WTC11 (cell line): ENCODE results near the gene CPSF4. TPM values are rescaled to one million over a fixed set of nuclear protein-coding genes. Genes with fewer than 3 reads are reported as not detected.
A peak's percentile ranks its signal among the peaks of the same experiment; 100 is the strongest.

Source experiments
- ATAC-seq: fragments of 200-7000 bp; cut with Tn5 transposase; 2 replicates; pipeline ENCODE4 v1.10.0; 2021; ENCODE audit warnings: mild to moderate bottlenecking, moderate library complexity
- CTCF ChIA-PET: fragments of 300-600 bp; sonication (Branson Sonifier 250); formaldehyde crosslinking; loops from one replicate; lab custom pipeline; 2021; ENCODE audit warnings: antibody characterized with exemption; lab: Charles Lee
- POLR2A ChIA-PET: fragments of 350-600 bp; sonication (Branson Sonifier 250); formaldehyde crosslinking; loops from one replicate; lab custom pipeline; 2021; ENCODE audit warnings: antibody characterized with exemption; lab: Charles Lee
- DNase-seq: peaks from one replicate; pipeline ENCODE4 v3.0.0; 2021; ENCODE audit warnings: low spot score
- H3K27ac Mint-ChIP-seq: 2 replicates; pipeline ENCODE4 v1.8.0; 2021; ENCODE audit warnings: mixed read lengths
- H3K27me3 Mint-ChIP-seq: 2 replicates; pipeline ENCODE4 v1.8.0; 2021; ENCODE audit warnings: low read depth, mild to moderate bottlenecking, moderate library complexity, mixed read lengths
- H3K36me3 Mint-ChIP-seq: 2 replicates; pipeline ENCODE4 v1.8.0; 2021; ENCODE audit warnings: mixed read lengths
- H3K4me1 Mint-ChIP-seq: 2 replicates; pipeline ENCODE4 v1.8.0; 2022; ENCODE audit warnings: mixed read lengths
- H3K4me3 Mint-ChIP-seq: 2 replicates; pipeline ENCODE4 v1.8.0; 2021; ENCODE audit warnings: mild to moderate bottlenecking, moderate library complexity, mixed read lengths
- H3K9me3 Mint-ChIP-seq: 2 replicates; pipeline ENCODE4 v1.8.0; 2021; ENCODE audit warnings: mixed read lengths
- CBFB ChIP-seq: sonication (generic); formaldehyde crosslinking; IDR thresholded peaks from 2 replicates; pipeline ENCODE4 v1.8.1; 2022; ENCODE audit warnings: mild to moderate bottlenecking, low read depth, missing genetic modification reagents
- EMX1 ChIP-seq: fragments of 250-450 bp; sonication (Bioruptor Pico); IDR thresholded peaks from 2 replicates; pipeline ENCODE4 v1.8.0; 2021; ENCODE audit warnings: mild to moderate bottlenecking
- FOXJ3 ChIP-seq: sonication (generic); formaldehyde crosslinking; IDR thresholded peaks from 2 replicates; pipeline ENCODE4 v1.9.0; 2021; ENCODE audit warnings: missing genetic modification reagents, mild to moderate bottlenecking, borderline replicate concordance
- FOXK1 ChIP-seq: sonication (generic); formaldehyde crosslinking; IDR thresholded peaks from 2 replicates; pipeline ENCODE4 v1.8.0; 2022; ENCODE audit warnings: mild to moderate bottlenecking, moderate library complexity, missing genetic modification reagents
- GRHL2 ChIP-seq: fragments of 250-450 bp; sonication (Bioruptor Pico); IDR thresholded peaks from 2 replicates; pipeline ENCODE4 v1.8.0; 2022; ENCODE audit warnings: mild to moderate bottlenecking, moderate library complexity; ENCODE audit not compliant: insufficient replicate concordance, severe bottlenecking
- HMGA2 ChIP-seq: fragments of 250-450 bp; sonication (Bioruptor Pico); IDR thresholded peaks from 2 replicates; pipeline ENCODE4 v1.4.0; 2021; ENCODE audit warnings: mild to moderate bottlenecking, moderate library complexity
- MLX ChIP-seq: sonication (generic); formaldehyde crosslinking; IDR thresholded peaks from 2 replicates; pipeline ENCODE4 v1.8.1; 2023; ENCODE audit warnings: mild to moderate bottlenecking, missing genetic modification reagents, moderate library complexity
- MXD4 ChIP-seq: fragments of 250-450 bp; sonication (Bioruptor Pico); IDR thresholded peaks from 2 replicates; pipeline ENCODE4 v1.8.0; 2021; ENCODE audit warnings: mild to moderate bottlenecking, moderate library complexity, borderline replicate concordance
- MYBL2 ChIP-seq: sonication (generic); formaldehyde crosslinking; IDR thresholded peaks from 2 replicates; pipeline ENCODE4 v1.8.1; 2023; ENCODE audit warnings: mild to moderate bottlenecking, moderate library complexity, missing genetic modification reagents
- NR1H2 ChIP-seq: sonication (generic); formaldehyde crosslinking; IDR thresholded peaks from 2 replicates; pipeline ENCODE4 v1.9.0; 2021; ENCODE audit warnings: mild to moderate bottlenecking, moderate library complexity, missing genetic modification reagents
- OVOL2 ChIP-seq: fragments of 250-450 bp; sonication (Bioruptor Pico); IDR thresholded peaks from 2 replicates; pipeline ENCODE4 v1.9.0; 2021; ENCODE audit warnings: mild to moderate bottlenecking, borderline replicate concordance
- SOX15 ChIP-seq: fragments of 250-450 bp; sonication (Bioruptor Pico); IDR thresholded peaks from 2 replicates; pipeline ENCODE4 v1.9.0; 2021; ENCODE audit warnings: mild to moderate bottlenecking
- SP1 ChIP-seq: sonication (generic); formaldehyde crosslinking; conservative IDR thresholded peaks from 2 replicates; pipeline ENCODE4 v1.8.1; 2022; ENCODE audit warnings: missing genetic modification reagents
- ZNF263 ChIP-seq: sonication (generic); formaldehyde crosslinking; IDR thresholded peaks from 2 replicates; pipeline ENCODE4 v1.8.1; 2022; ENCODE audit warnings: low read depth, mild to moderate bottlenecking, moderate library complexity, missing genetic modification reagents
- total RNA-seq: library from RNA; stranded (reverse); gene quantifications from 3 replicates; pipeline ENCODE4 v1.2.3, GENCODE V29; 2021
- TF ChIP-seq, protein P1 (sequence below): sonication (generic); formaldehyde crosslinking; IDR thresholded peaks from 2 replicates; pipeline ENCODE4 v1.8.1; 2022; ENCODE audit warnings: low read depth, mild to moderate bottlenecking, moderate library complexity, missing genetic modification reagents, borderline replicate concordance
- TF ChIP-seq, protein P2 (sequence below): fragments of 250-450 bp; sonication (Bioruptor Pico); IDR thresholded peaks from 2 replicates; pipeline ENCODE4 v1.8.0; 2021; ENCODE audit warnings: mild to moderate bottlenecking
- TF ChIP-seq, protein P3 (sequence below): sonication (generic); formaldehyde crosslinking; IDR thresholded peaks from 2 replicates; pipeline ENCODE4 v1.8.0; 2023; ENCODE audit warnings: missing genetic modification reagents

The CPSF4 gene
- total RNA-seq, 1 experiment from 2014 or later: 109 TPM

GRCh38 chr7:99460651-99461050 lies 21.9 kb downstream of the CPSF4 start:
- no peaks in the 10 kb centered on the region for H3K27me3 Mint-ChIP-seq
- no peak for ATAC-seq
- ChIA-PET CTCF (no interaction called here), POLR2A (no interaction called here)
- TF ChIP-seq SP1 (CRISPR knock-in tag) (no peak), MLX (CRISPR knock-in tag) (no peak), NR1H2 (CRISPR knock-in tag) (no peak), CBFB (CRISPR knock-in tag) (no peak), SOX15 (CRISPR knock-in tag) (no peak), HMGA2 (CRISPR knock-in tag) (no peak), MXD4 (CRISPR knock-in tag) (no peak), EMX1 (CRISPR knock-in tag) (no peak)
- TF ChIP-seq, protein P1, sequence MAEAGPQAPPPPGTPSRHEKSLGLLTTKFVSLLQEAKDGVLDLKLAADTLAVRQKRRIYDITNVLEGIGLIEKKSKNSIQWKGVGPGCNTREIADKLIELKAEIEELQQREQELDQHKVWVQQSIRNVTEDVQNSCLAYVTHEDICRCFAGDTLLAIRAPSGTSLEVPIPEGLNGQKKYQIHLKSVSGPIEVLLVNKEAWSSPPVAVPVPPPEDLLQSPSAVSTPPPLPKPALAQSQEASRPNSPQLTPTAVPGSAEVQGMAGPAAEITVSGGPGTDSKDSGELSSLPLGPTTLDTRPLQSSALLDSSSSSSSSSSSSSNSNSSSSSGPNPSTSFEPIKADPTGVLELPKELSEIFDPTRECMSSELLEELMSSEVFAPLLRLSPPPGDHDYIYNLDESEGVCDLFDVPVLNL: no peak
- peak overlapping the region; percentile 80 for H3K27ac Mint-ChIP-seq
- DNase-seq: no peak
- peaks cover 20% of the 10 kb centered on the region for H3K9me3 Mint-ChIP-seq
- no peak overlapping the region for H3K4me3 Mint-ChIP-seq
- H3K4me1 Mint-ChIP-seq: peaks cover 13% of the 10 kb centered on the region
- peaks cover 62% of the 10 kb centered on the region for H3K36me3 Mint-ChIP-seq

DNA sequence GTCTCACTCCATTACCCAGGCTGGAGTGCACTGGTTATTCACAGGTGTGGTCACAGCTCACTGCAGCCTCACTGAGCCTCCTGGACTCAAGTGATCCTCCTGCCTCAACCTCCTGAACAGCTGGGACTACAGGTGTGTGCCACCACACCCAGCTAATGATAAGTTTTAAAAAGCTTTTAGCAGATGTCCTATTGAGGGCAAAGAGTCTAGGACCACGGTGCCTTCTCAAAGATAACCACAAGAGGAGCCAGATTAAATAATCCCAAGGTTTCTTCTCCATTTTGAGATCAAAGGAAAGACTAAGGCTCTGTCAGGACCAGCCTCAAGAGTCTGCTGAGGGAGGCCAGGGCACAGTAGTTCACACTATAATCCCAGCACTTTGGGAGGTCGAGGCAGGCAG lies 22.5 kb downstream of the CPSF4 start:
- no peak overlapping the region for H3K27ac Mint-ChIP-seq
- ChIA-PET POLR2A (no interaction called here), CTCF (no interaction called here)
- ATAC-seq: no peak
- TF ChIP-seq MYBL2: no peak
- TF ChIP-seq, all 79 proteins: peak for 0
- H3K27me3 Mint-ChIP-seq: no peaks in the 10 kb centered on the region
- DNase-seq: no peak
- H3K4me1 Mint-ChIP-seq: peaks cover 16% of the 10 kb centered on the region
- peaks cover 20% of the 10 kb centered on the region for H3K9me3 Mint-ChIP-seq
- peaks cover 62% of the 10 kb centered on the region for H3K36me3 Mint-ChIP-seq
- H3K4me3 Mint-ChIP-seq: no peak overlapping the region

GRCh38 chr7:99465421-99465768 lies 26.7 kb downstream of the CPSF4 start:
- H3K4me3 Mint-ChIP-seq: peak overlapping the region; percentile 94
- no peak for ATAC-seq
- no peak for DNase-seq
- peak overlapping the region; percentile 94 for H3K27ac Mint-ChIP-seq
- H3K36me3 Mint-ChIP-seq: peaks cover 25% of the 10 kb centered on the region
- H3K9me3 Mint-ChIP-seq: peaks cover 7% of the 10 kb centered on the region; the same call in 1 of the 2 replicates
- peaks cover 18% of the 10 kb centered on the region for H3K4me1 Mint-ChIP-seq
- CTCF ChIA-PET: interaction anchor here (1.5 kb wide), 1 partner anchor 18 kb away, joined by 3 read pairs; no protein-coding TSS in a partner anchor
- H3K27me3 Mint-ChIP-seq: peaks cover 5% of the 10 kb centered on the region; the same call in 1 of the 2 replicates
- TF ChIP-seq, protein P2, sequence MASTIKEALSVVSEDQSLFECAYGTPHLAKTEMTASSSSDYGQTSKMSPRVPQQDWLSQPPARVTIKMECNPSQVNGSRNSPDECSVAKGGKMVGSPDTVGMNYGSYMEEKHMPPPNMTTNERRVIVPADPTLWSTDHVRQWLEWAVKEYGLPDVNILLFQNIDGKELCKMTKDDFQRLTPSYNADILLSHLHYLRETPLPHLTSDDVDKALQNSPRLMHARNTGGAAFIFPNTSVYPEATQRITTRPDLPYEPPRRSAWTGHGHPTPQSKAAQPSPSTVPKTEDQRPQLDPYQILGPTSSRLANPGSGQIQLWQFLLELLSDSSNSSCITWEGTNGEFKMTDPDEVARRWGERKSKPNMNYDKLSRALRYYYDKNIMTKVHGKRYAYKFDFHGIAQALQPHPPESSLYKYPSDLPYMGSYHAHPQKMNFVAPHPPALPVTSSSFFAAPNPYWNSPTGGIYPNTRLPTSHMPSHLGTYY: no peak
- no peak for TF ChIP-seq GRHL2 (CRISPR knock-in tag)
- no peak for TF ChIP-seq ZNF263 (CRISPR knock-in tag)
- TF ChIP-seq, protein P3, sequence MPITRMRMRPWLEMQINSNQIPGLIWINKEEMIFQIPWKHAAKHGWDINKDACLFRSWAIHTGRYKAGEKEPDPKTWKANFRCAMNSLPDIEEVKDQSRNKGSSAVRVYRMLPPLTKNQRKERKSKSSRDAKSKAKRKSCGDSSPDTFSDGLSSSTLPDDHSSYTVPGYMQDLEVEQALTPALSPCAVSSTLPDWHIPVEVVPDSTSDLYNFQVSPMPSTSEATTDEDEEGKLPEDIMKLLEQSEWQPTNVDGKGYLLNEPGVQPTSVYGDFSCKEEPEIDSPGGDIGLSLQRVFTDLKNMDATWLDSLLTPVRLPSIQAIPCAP (CRISPR knock-in tag): no peak
- no peak for TF ChIP-seq OVOL2 (CRISPR knock-in tag)
- TF ChIP-seq FOXJ3 (CRISPR knock-in tag): no peak
- no peak for TF ChIP-seq FOXK1
- POLR2A ChIA-PET: no interaction called here
